Spleen (tissue), 11 donors: ENCODE measurements around the gene CUEDC1. TPM values are rescaled to one million over a fixed set of nuclear protein-coding genes. Genes with fewer than 3 reads are reported as not detected.

Experiments used
- DNase-seq: peaks from one replicate; pipeline ENCODE4 v3.0.0-alpha.2; 2020
- H3K27ac ChIP-seq, 8 donors: fragments of 200-600 bp; sonication (generic) in 7 of 8; 1 replicate in 4 of 8; 2 replicates in 4 of 8; pipeline versions ENCODE4 v1.5.0 to v1.8.0; 2016 to 2021; ENCODE audit warnings: inconsistent platforms in 4 of 8, mild to moderate bottlenecking in 4 of 8, moderate library complexity in 1 of 8
- H3K27me3 ChIP-seq, 7 donors: fragments of 200-600 bp; sonication (generic) in 6 of 7; replicated peaks in 1 of 7; 1 replicate in 4 of 7; 2 replicates in 3 of 7; pipeline versions ENCODE4 v1.5.0 to v1.8.0; 2016 to 2021; ENCODE audit warnings: inconsistent platforms in 3 of 7, mild to moderate bottlenecking in 1 of 7
- H3K36me3 ChIP-seq, 6 donors: fragments of 200-600 bp; sonication (generic) in 5 of 6; 1 replicate in 4 of 6; 2 replicates in 2 of 6; pipeline versions ENCODE4 v1.5.0 to v1.8.0; 2016 to 2021; ENCODE audit warnings: inconsistent platforms in 2 of 6
- H3K4me1 ChIP-seq, 6 donors: fragments of 200-600 bp; sonication (generic) in 5 of 6; 1 replicate in 3 of 6; 2 replicates in 3 of 6; pipeline versions ENCODE4 v1.5.0 to v1.8.0; 2016 to 2021; ENCODE audit warnings: inconsistent platforms in 3 of 6
- H3K4me3 ChIP-seq, 8 donors: fragments of 200-600 bp; sonication (generic) in 7 of 8; 1 replicate in 4 of 8; 2 replicates in 4 of 8; pipeline versions ENCODE4 v1.5.0 to v1.8.0; 2016 to 2021; ENCODE audit warnings: inconsistent platforms in 4 of 8, mild to moderate bottlenecking in 4 of 8, moderate library complexity in 2 of 8
- H3K9me3 ChIP-seq, 8 donors: fragments of 200-600 bp; sonication (generic) in 7 of 8; 1 replicate in 4 of 8; 2 replicates in 4 of 8; pipeline versions ENCODE4 v1.5.0 to v1.8.0; 2016 to 2021; ENCODE audit warnings: inconsistent platforms in 4 of 8
- POLR2A ChIP-seq, 3 donors: fragments of 450-650 bp; IDR thresholded peaks; one replicate each; pipeline ENCODE4 v1.5.1; 2017; ENCODE audit warnings: antibody characterized with exemption in 3 of 3, mild to moderate bottlenecking in 1 of 3
- POLR2AphosphoS5 ChIP-seq, 3 donors: sonication (generic); formaldehyde crosslinking; IDR thresholded peaks; one replicate each; pipeline ENCODE4 v1.5.1; 2017; ENCODE audit warnings: antibody characterized with exemption in 3 of 3
- WGBS, 5 donors: extraction: QIAGEN DNeasy Blood & Tissue Kit in 3 of 5; methylation state at CpG; one replicate each; pipeline versions ENCODE4 v1.1.5 to v1.1.7; 2013 to 2018; 5-methylcytosine and 5-hydroxymethylcytosine counted together
- intact Hi-C: fragments of 100-400 bp; cut with DNase I; formaldehyde crosslinking; loops from one replicate; pipeline ENCODE4 v1.15.0; 2023; ENCODE audit warnings: low total_unique reads
- polyA plus RNA-seq, 3 donors: library from polyadenylated mRNA; stranded (reverse); fragments of 200-250 nt; gene quantifications; one replicate each; pipeline ENCODE4 v1.2.1, GENCODE V29; 2013
- total RNA-seq, 7 donors: library from RNA; depleted of rRNA in 3 of 7; stranded (reverse); fragments of >200 nt in 3 of 7; fragmentation: NEBNext Ultra II Directional in 4 of 7; extraction: Animal tissue kit (Norgen Biotek cat#: 25700) in 4 of 7; gene quantifications; one replicate each; pipeline versions ENCODE4 v1.1.0 to v1.2.1, GENCODE V29; 2016 to 2021
- TF ChIP-seq, protein P1 (sequence below), 11 experiments: fragments of 200-600 bp in 7 of 11; fragments of 450-650 bp in 4 of 11; sonication (generic) in 4 of 11; IDR thresholded peaks in 8 of 11; conservative IDR thresholded peaks in 3 of 11; 1 replicate in 7 of 11; 2 replicates in 4 of 11; pipeline versions ENCODE4 v1.4.0 to v1.8.0; 2016 to 2021; ENCODE audit warnings: antibody characterized with exemption in 11 of 11, inconsistent platforms in 4 of 11, mild to moderate bottlenecking in 1 of 11
- donor health status: healthy with polysubstance abuse.
- donor health status: DM: no; HTN: no; CAD: no; lungs with moderate emphysema.
- donor health status: DM: no; HTN: no; CAD: no.
- donor health status: Bipolar disorder and iron deficiency.
- donor health status: healthy.
- donor health status: DM: no; HTN: no; CAD: no.
- donor health status: DM: yes; HTN: yes; CAD: no.

Gene CUEDC1
- total and polyA plus RNA-seq, 10 donors = 5.4 to 23.5 (median 15.6) TPM

DNA sequence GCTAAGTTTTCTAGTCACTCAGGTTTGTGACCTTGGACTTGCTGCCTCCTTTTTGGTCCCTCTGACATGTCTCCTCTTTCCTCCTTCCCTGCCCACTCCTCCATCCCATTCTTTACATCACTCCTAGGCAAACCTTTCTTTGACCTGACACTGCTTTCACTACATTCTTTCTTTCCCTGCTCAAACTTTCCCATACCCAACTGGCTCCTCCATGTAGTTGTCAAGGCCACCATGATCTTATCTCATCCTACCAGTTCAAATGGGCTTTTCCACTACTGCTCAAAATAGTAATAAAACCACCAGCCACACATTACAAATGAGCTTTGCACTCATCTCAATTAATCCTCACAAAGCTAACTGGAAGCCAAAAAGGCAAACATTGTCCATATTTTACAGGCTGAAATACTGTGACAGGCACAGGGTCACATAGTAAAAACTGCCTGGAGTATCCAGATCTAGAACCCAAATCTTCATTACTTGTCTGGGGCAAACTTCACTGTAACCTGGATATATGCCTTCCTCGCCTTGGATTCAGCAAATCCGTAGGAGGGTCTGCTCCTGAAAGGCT is 119.8 kb downstream of the CUEDC1 start:
- H3K27me3 ChIP-seq = no peaks in the 10 kb centered on the region
- WGBS, 5 donors = 92 to 98% (median 96%) methylated on average over 2 of the region's 2 CpGs
- intact Hi-C loops = loop anchor here (10.0 kb wide), 1 partner anchor 701 kb away; no protein-coding TSS in a partner anchor
- no peak overlapping the region for H3K27ac ChIP-seq
- no peak for TF ChIP-seq POLR2AphosphoS5 (IDR thresholded peaks at IDR 0.05)
- TF ChIP-seq, protein P1, sequence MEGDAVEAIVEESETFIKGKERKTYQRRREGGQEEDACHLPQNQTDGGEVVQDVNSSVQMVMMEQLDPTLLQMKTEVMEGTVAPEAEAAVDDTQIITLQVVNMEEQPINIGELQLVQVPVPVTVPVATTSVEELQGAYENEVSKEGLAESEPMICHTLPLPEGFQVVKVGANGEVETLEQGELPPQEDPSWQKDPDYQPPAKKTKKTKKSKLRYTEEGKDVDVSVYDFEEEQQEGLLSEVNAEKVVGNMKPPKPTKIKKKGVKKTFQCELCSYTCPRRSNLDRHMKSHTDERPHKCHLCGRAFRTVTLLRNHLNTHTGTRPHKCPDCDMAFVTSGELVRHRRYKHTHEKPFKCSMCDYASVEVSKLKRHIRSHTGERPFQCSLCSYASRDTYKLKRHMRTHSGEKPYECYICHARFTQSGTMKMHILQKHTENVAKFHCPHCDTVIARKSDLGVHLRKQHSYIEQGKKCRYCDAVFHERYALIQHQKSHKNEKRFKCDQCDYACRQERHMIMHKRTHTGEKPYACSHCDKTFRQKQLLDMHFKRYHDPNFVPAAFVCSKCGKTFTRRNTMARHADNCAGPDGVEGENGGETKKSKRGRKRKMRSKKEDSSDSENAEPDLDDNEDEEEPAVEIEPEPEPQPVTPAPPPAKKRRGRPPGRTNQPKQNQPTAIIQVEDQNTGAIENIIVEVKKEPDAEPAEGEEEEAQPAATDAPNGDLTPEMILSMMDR (IDR thresholded peaks at IDR 0.05 in 8 of 11, conservative IDR thresholded peaks at IDR 0.05 in 3 of 11) = no peak
- TF ChIP-seq POLR2A (IDR thresholded peaks at IDR 0.05) = no peak
- DNase-seq = no peak
- H3K9me3 ChIP-seq = no peaks in the 10 kb centered on the region
- H3K4me3 ChIP-seq = no peak overlapping the region
- peaks cover 0 to 37% (median 24%) of the 10 kb centered on the region in 6 donors for H3K36me3 ChIP-seq
- peaks cover 6 to 21% (median 11%) of the 10 kb centered on the region in 6 donors for H3K4me1 ChIP-seq

DNA sequence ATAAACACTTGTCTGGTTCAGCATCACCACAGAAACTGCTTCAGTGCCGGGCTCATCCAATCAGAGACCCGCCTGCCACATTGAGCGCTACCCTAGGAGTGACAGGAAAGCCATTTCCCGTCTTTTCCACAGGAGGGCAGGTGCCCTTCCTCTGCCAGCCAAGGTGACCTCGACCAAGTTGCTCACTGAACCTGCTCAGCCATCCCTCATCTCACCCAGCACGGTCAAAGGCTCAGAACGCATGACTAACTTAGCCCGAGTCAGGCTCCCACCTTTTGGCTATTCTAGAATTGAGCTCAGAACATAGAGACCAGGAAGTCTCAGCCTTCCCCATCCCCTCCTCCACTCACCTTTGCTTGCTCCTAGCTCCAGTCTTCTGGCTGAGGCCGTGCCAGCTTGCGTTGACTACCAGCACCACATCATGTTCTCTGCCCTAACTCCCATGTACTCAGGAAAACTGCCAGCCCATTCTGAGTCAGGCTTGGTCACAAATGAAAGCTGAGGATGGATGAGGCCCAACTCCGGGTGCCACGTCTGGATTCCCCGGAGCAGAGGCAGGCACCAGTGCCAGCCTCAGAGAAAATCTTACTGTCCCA is 121.0 kb downstream of the CUEDC1 start:
- DNase-seq = no peak
- 68 to 75% (median 70%) methylated on average over 13 of the region's 13 CpGs for WGBS, 5 donors
- Histone ChIP-seq H3K27me3 (no peaks in the 10 kb centered on the region), H3K4me3 (no peak overlapping the region), H3K4me1 (peaks cover 6 to 21% (median 11%) of the 10 kb centered on the region in 6 donors), H3K27ac (no peak overlapping the region), H3K9me3 (no peaks in the 10 kb centered on the region), H3K36me3 (peaks cover 0 to 25% (median 13%) of the 10 kb centered on the region in 6 donors)
- TF ChIP-seq, protein P1 (IDR thresholded peaks at IDR 0.05 in 8 of 11, conservative IDR thresholded peaks at IDR 0.05 in 3 of 11) = no peak
- no peak for TF ChIP-seq POLR2AphosphoS5 (IDR thresholded peaks at IDR 0.05)
- TF ChIP-seq POLR2A (IDR thresholded peaks at IDR 0.05) = no peak
- intact Hi-C loops = loop anchor here (10.0 kb wide), 1 partner anchor 699 kb away; no protein-coding TSS in a partner anchor

DNA sequence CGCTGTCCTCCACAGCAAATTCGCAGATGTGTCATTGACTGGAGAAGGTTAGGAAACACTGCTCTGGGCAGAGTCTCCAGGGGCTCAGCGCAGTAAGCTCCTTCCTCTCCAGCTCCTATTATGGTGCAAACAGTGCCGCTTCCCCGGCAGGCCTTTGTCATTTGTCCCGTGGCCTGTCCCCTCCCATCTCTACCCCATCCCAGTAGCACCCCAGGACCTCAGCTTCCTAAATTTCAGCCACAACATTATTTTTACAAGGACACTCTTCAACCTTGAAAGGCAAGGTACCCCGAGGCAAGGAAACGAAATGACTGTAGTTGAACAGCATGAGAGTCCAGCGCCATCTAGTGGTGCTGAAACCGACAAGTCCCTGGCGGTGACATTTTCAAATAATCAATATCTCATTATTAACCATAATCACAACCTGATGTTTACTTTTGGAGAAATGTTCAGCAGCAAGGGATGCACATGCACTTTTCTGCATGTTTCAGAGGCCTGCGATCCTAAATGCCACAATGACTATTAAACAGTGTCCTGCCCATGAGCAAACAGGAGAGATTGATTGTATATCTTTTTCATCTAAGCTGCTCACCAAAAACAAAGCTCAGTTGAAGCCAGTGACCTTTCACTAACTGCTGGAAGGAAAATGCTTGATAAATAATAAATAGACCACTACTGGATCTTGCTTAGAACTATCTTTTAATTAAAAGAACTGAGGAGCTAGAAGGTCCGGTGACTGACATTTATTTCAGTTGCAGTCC is 121.9 kb downstream of the CUEDC1 start:
- H3K4me3 ChIP-seq = peak overlapping the region; percentile 11 to 63 (median 30)
- WGBS, 5 donors = 8 to 12% (median 9%) methylated on average over 13 of the region's 13 CpGs
- intact Hi-C loops = loop anchor here (10.0 kb wide), 1 partner anchor 699 kb away; no protein-coding TSS in a partner anchor
- H3K27me3 ChIP-seq = no peaks in the 10 kb centered on the region
- peaks cover 6 to 21% (median 11%) of the 10 kb centered on the region in 6 donors for H3K4me1 ChIP-seq
- DNase-seq = peak; percentile 81
- TF ChIP-seq POLR2AphosphoS5 (IDR thresholded peaks at IDR 0.05) = peak in 1 of 3 donors; percentile 35
- TF ChIP-seq, protein P1 (IDR thresholded peaks at IDR 0.05 in 8 of 11, conservative IDR thresholded peaks at IDR 0.05 in 3 of 11) = peak; percentile 65 to 86 (median 79)
- TF ChIP-seq POLR2A (IDR thresholded peaks at IDR 0.05) = no peak
- H3K36me3 ChIP-seq = peaks cover 0 to 17% (median 5%) of the 10 kb centered on the region in 6 donors
- H3K27ac ChIP-seq = peak overlapping the region in 6 of 8 donors; percentile 32 to 73 (median 56)
- H3K9me3 ChIP-seq = no peaks in the 10 kb centered on the region
